Measurements from ENCODE around the gene EZH2.

The EZH2 gene

GRCh38 chr7:148884049-148884298, at the start of gene EZH2:
Gene EZH2, minus strand, starts transcription at chr7:148884291. Its CDS starts 36,993 bp downstream, at chr7:148847298.
- no peak for DNase-seq (ENCODE audit: low read depth, low spot score)

GRCh38 chr7:148931470-148931869, 47.4 kb upstream of the EZH2 start:
- no peak for DNase-seq (ENCODE audit: low read depth, low spot score)

- no peak for DNase-seq (ENCODE audit: low read depth, low spot score)
Measured at GRCh38 chr7:148930335-148930734, 46.2 kb upstream of the EZH2 start.

GRCh38 chr7:148929176-148929575, 45.1 kb upstream of the EZH2 start:
- DNase-seq (ENCODE audit: low read depth, low spot score): no peak

- no peak for DNase-seq (ENCODE audit: low read depth, low spot score)
Measured at GRCh38 chr7:148927123-148928045, 43.3 kb upstream of the EZH2 start.

- no peak for DNase-seq (ENCODE audit: low read depth, low spot score)
Measured at GRCh38 chr7:148925836-148926235, 41.7 kb upstream of the EZH2 start.

- no peak for DNase-seq (ENCODE audit: low read depth, low spot score)
Measured at GRCh38 chr7:148924011-148924410, 39.9 kb upstream of the EZH2 start.

GRCh38 chr7:148921806-148922205, 37.7 kb upstream of the EZH2 start:
- no peak for DNase-seq (ENCODE audit: low read depth, low spot score)

GRCh38 chr7:148921189-148921588, 37.1 kb upstream of the EZH2 start:
- DNase-seq (ENCODE audit: low read depth, low spot score): no peak

GRCh38 chr7:148919859-148920258, 35.8 kb upstream of the EZH2 start:
- no peak for DNase-seq (ENCODE audit: low read depth, low spot score)

GRCh38 chr7:148918058-148918596, 34.0 kb upstream of the EZH2 start:
- DNase-seq (ENCODE audit: low read depth, low spot score): no peak

- DNase-seq (ENCODE audit: low read depth, low spot score): no peak
Measured at GRCh38 chr7:148916186-148916585, 32.1 kb upstream of the EZH2 start.

- no peak for DNase-seq (ENCODE audit: low read depth, low spot score)
Measured at GRCh38 chr7:148915211-148915610, 31.1 kb upstream of the EZH2 start.

- DNase-seq (ENCODE audit: low read depth, low spot score): no peak
Measured at GRCh38 chr7:148914208-148914777, 30.2 kb upstream of the EZH2 start.

- DNase-seq (ENCODE audit: low read depth, low spot score): peak; percentile 47
Measured at GRCh38 chr7:148912758-148913541, 28.9 kb upstream of the EZH2 start.

- no peak for DNase-seq (ENCODE audit: low read depth, low spot score)
Measured at GRCh38 chr7:148912151-148912550, 28.1 kb upstream of the EZH2 start.

- no peak for DNase-seq (ENCODE audit: low read depth, low spot score)
Measured at GRCh38 chr7:148911626-148912025, 27.5 kb upstream of the EZH2 start.

- no peak for DNase-seq (ENCODE audit: low read depth, low spot score)
Measured at GRCh38 chr7:148909568-148909967, 25.5 kb upstream of the EZH2 start.

- DNase-seq (ENCODE audit: low read depth, low spot score): no peak
Measured at GRCh38 chr7:148906707-148907498, 22.8 kb upstream of the EZH2 start.

- no peak for DNase-seq (ENCODE audit: low read depth, low spot score)
Measured at GRCh38 chr7:148905093-148905666, 21.1 kb upstream of the EZH2 start.

- DNase-seq (ENCODE audit: low read depth, low spot score): no peak
Measured at GRCh38 chr7:148903504-148903903, 19.4 kb upstream of the EZH2 start.
